GM23248 (cell line): ENCODE measurements around the gene SUPT4H1. TPM values are rescaled to one million over a fixed set of nuclear protein-coding genes. Genes with fewer than 3 reads are reported as not detected.

ENCODE experiments used
- DNase-seq: peaks from one replicate; pipeline ENCODE4 v3.0.0-alpha.2; 2015
- H2AFZ ChIP-seq: fragments of 200-600 bp; sonication (generic); 2 replicates; pipeline ENCODE4 v1.6.1; 2016; ENCODE audit warnings: antibody characterized with exemption
- H3F3A ChIP-seq: fragments of 200-600 bp; sonication (generic); 2 replicates; pipeline ENCODE4 v1.6.1; 2016; ENCODE audit warnings: mild to moderate bottlenecking, antibody characterized with exemption, mixed run types; ENCODE audit not compliant: insufficient read depth
- H3K27ac ChIP-seq: fragments of 200-600 bp; sonication (generic); 2 replicates; pipeline ENCODE4 v1.5.1; 2016; ENCODE audit warnings: mild to moderate bottlenecking
- H3K27me3 ChIP-seq: fragments of 200-600 bp; sonication (generic); replicated peaks from 2 replicates; pipeline ENCODE4 v1.6.1; 2016; ENCODE audit warnings: mild to moderate bottlenecking; ENCODE audit not compliant: insufficient read depth
- H3K36me3 ChIP-seq: fragments of 200-600 bp; sonication (generic); 2 replicates; pipeline ENCODE4 v1.6.1; 2016; ENCODE audit warnings: low read depth, mild to moderate bottlenecking
- H3K4me1 ChIP-seq: fragments of 200-600 bp; sonication (generic); 2 replicates; pipeline ENCODE4 v1.6.1; 2016; ENCODE audit warnings: mild to moderate bottlenecking; ENCODE audit not compliant: insufficient read depth
- H3K4me2 ChIP-seq: fragments of 200-600 bp; sonication (generic); one replicate; pipeline ENCODE4 v1.6.1; 2016; ENCODE audit warnings: mild to moderate bottlenecking; ENCODE audit not compliant: unreplicated experiment
- H3K4me3 ChIP-seq: fragments of 200-600 bp; sonication (generic); 2 replicates; pipeline ENCODE4 v1.5.1; 2016; ENCODE audit warnings: mild to moderate bottlenecking
- H3K79me2 ChIP-seq: fragments of 200-600 bp; sonication (generic); 2 replicates; pipeline ENCODE4 v1.6.1; 2016; ENCODE audit warnings: mild to moderate bottlenecking; ENCODE audit not compliant: insufficient read depth
- H3K9ac ChIP-seq: fragments of 200-600 bp; sonication (generic); 2 replicates; pipeline ENCODE4 v1.6.1; 2016; ENCODE audit warnings: mild to moderate bottlenecking
- H3K9me2 ChIP-seq: fragments of 200-600 bp; sonication (generic); 2 replicates; pipeline ENCODE4 v1.6.1; 2016; ENCODE audit warnings: mixed run types, mild to moderate bottlenecking, moderate library complexity; ENCODE audit not compliant: insufficient read depth
- H3K9me3 ChIP-seq: fragments of 200-600 bp; sonication (generic); one replicate; pipeline ENCODE4 v1.6.1; 2017; ENCODE audit warnings: low read depth
- H4K20me1 ChIP-seq: fragments of 200-600 bp; sonication (generic); 2 replicates; pipeline ENCODE4 v1.6.0; 2016; ENCODE audit not compliant: insufficient read depth
- EZH2 ChIP-seq: fragments of 200-600 bp; sonication (generic); IDR thresholded peaks from 2 replicates; pipeline ENCODE4 v1.6.1; 2018; ENCODE audit warnings: antibody characterized with exemption, mild to moderate bottlenecking; ENCODE audit not compliant: insufficient read depth, poor library complexity, severe bottlenecking
- EZH2phosphoT487 ChIP-seq: fragments of 200-600 bp; sonication (generic); IDR thresholded peaks from 2 replicates; pipeline ENCODE4 v1.6.1; 2018; ENCODE audit warnings: antibody characterized with exemption, moderate library complexity, mild to moderate bottlenecking, low read depth; ENCODE audit not compliant: insufficient read depth
- WGBS, 2 experiments: methylation state at CpG; one replicate each; pipeline ENCODE4 v1.1.6; 2015 to 2017; ENCODE audit warnings: low lambda C conversion rate in 2 of 2, low coverage in 1 of 2; ENCODE audit errors: missing lambda C conversion rate in 2 of 2; 5-methylcytosine and 5-hydroxymethylcytosine counted together
- in situ Hi-C: fragments of 300-500 bp; cut with MboI; formaldehyde crosslinking; loops from 2 replicates; pipeline ENCODE4 v1.15.0; 2020
- polyA plus RNA-seq: library from polyadenylated mRNA; unstranded; fragments of >200 nt; fragmentation: Nextera tagmentation; extraction: Ambion mirVana; gene quantifications from 2 replicates; pipeline ENCODE4 v1.2.1, GENCODE V29; 2016
- total RNA-seq: library from RNA; depleted of rRNA; stranded (reverse); fragments of >200 nt; shearing (Covaris generic); gene quantifications from 2 replicates; pipeline ENCODE4 v1.2.3, GENCODE V29; 2014

Gene SUPT4H1
- total and polyA plus RNA-seq, 2 experiments from 2014 or later = 57.1 to 92.1 TPM

GRCh38 chr17:58340405-58340876, 11.6 kb downstream of the SUPT4H1 start:
- H3K4me1 ChIP-seq = peaks cover 41% of the 10 kb centered on the region
- no peak for DNase-seq
- H3K9ac ChIP-seq = no peak overlapping the region
- no peak overlapping the region for H3K4me2 ChIP-seq
- 79 to 80% methylated on average over 5 of the region's 5 CpGs for WGBS, 2 experiments
- peaks cover 12% of the 10 kb centered on the region; the same call in 1 of the 2 replicates for H3F3A ChIP-seq
- no peak overlapping the region for H2AFZ ChIP-seq
- H3K9me3 ChIP-seq = no peaks in the 10 kb centered on the region
- H3K79me2 ChIP-seq = no peaks in the 10 kb centered on the region
- H3K27ac ChIP-seq = no peak overlapping the region
- no peaks in the 10 kb centered on the region for H4K20me1 ChIP-seq
- no peaks in the 10 kb centered on the region for H3K9me2 ChIP-seq
- H3K27me3 ChIP-seq = no peaks in the 10 kb centered on the region
- TF ChIP-seq EZH2 (no peak), EZH2phosphoT487 (no peak)
- no peak overlapping the region for H3K4me3 ChIP-seq
- H3K36me3 ChIP-seq = peaks cover 7% of the 10 kb centered on the region; the same call in 1 of the 2 replicates
- in situ Hi-C loops = no loop called here

- no peaks in the 10 kb centered on the region for H3K9me3 ChIP-seq
- TF ChIP-seq EZH2 = no peak
- TF ChIP-seq EZH2phosphoT487 = no peak
- H3K4me3 ChIP-seq = peak overlapping the region; percentile 41
- H3K27ac ChIP-seq = no peak overlapping the region
- H2AFZ ChIP-seq = peak overlapping the region; percentile 74
- peaks cover 3% of the 10 kb centered on the region; the same call in 1 of the 2 replicates for H3K36me3 ChIP-seq
- peaks cover 41% of the 10 kb centered on the region for H3K4me1 ChIP-seq
- H3K9ac ChIP-seq = 0 out of 2 replicates have a peak overlapping the region, but pooled peaks have one; percentile 48
- H3K4me2 ChIP-seq = no peak overlapping the region
- H3K27me3 ChIP-seq = no peaks in the 10 kb centered on the region
- no peaks in the 10 kb centered on the region for H3K79me2 ChIP-seq
- WGBS, 2 experiments = 93 to 95% methylated on average over 6 of the region's 6 CpGs
- no peaks in the 10 kb centered on the region for H4K20me1 ChIP-seq
- in situ Hi-C loops = no loop called here
- no peaks in the 10 kb centered on the region for H3K9me2 ChIP-seq
- no peak for DNase-seq
- peaks cover 9% of the 10 kb centered on the region; the same call in 1 of the 2 replicates for H3F3A ChIP-seq
These were observed 12.1 kb downstream of the SUPT4H1 start for GRCh38 chr17:58339755-58340404.

- H3K36me3 ChIP-seq = no peaks in the 10 kb centered on the region
- H3K4me1 ChIP-seq = peaks cover 41% of the 10 kb centered on the region
- 0 out of 2 replicates have a peak, but pooled peaks cover 5% of the 10 kb centered on the region for H3F3A ChIP-seq
- TF ChIP-seq EZH2phosphoT487 (no peak), EZH2 (no peak)
- WGBS, 2 experiments = 52 to 56% methylated on average over 10 of the region's 10 CpGs
- H4K20me1 ChIP-seq = no peaks in the 10 kb centered on the region
- DNase-seq = peak; percentile 70
- peak overlapping the region; percentile 51 for H3K4me2 ChIP-seq
- no peaks in the 10 kb centered on the region for H3K79me2 ChIP-seq
- no peak overlapping the region for H3K27ac ChIP-seq
- peak overlapping the region; percentile 74 for H2AFZ ChIP-seq
- H3K27me3 ChIP-seq = no peaks in the 10 kb centered on the region
- H3K4me3 ChIP-seq = peak overlapping the region; percentile 41
- peak overlapping the region; percentile 48; the same call in 1 of the 2 replicates for H3K9ac ChIP-seq
- H3K9me2 ChIP-seq = no peaks in the 10 kb centered on the region
- in situ Hi-C loops = no loop called here
- no peaks in the 10 kb centered on the region for H3K9me3 ChIP-seq
These were observed 12.9 kb downstream of the SUPT4H1 start for GRCh38 chr17:58338841-58339754.

GRCh38 chr17:58338454-58338840, 13.6 kb downstream of the SUPT4H1 start:
- H3K4me2 ChIP-seq = peak overlapping the region; percentile 51
- H3K9me3 ChIP-seq = no peaks in the 10 kb centered on the region
- no peaks in the 10 kb centered on the region for H4K20me1 ChIP-seq
- no peak for DNase-seq
- H3K27ac ChIP-seq = peak overlapping the region; percentile 38; the same call in 1 of the 2 replicates
- H2AFZ ChIP-seq = peak overlapping the region; percentile 74
- H3F3A ChIP-seq = 0 out of 2 replicates have a peak, but pooled peaks cover 5% of the 10 kb centered on the region
- H3K9ac ChIP-seq = no peak overlapping the region
- H3K36me3 ChIP-seq = no peaks in the 10 kb centered on the region
- H3K79me2 ChIP-seq = no peaks in the 10 kb centered on the region
- in situ Hi-C loops = no loop called here
- no peaks in the 10 kb centered on the region for H3K9me2 ChIP-seq
- no peaks in the 10 kb centered on the region for H3K27me3 ChIP-seq
- WGBS, 2 experiments = 59 to 69% methylated on average over 3 of the region's 3 CpGs
- no peak overlapping the region for H3K4me3 ChIP-seq
- H3K4me1 ChIP-seq = peaks cover 41% of the 10 kb centered on the region
- TF ChIP-seq EZH2phosphoT487 (no peak), EZH2 (no peak)
